HS-27A (cell line): ENCODE results near the gene ANKIB1.
"Not testable (repeated sequence)": the region's sequence is repeated elsewhere in the genome, so short reads cannot be mapped to it uniquely, and the experiment has no call there.

Experiments used
- DNase-seq: peaks from one replicate; pipeline ENCODE4 v3.0.0-alpha.2; 2012; ENCODE audit warnings: low read depth, missing footprints

Gene ANKIB1, protein sequence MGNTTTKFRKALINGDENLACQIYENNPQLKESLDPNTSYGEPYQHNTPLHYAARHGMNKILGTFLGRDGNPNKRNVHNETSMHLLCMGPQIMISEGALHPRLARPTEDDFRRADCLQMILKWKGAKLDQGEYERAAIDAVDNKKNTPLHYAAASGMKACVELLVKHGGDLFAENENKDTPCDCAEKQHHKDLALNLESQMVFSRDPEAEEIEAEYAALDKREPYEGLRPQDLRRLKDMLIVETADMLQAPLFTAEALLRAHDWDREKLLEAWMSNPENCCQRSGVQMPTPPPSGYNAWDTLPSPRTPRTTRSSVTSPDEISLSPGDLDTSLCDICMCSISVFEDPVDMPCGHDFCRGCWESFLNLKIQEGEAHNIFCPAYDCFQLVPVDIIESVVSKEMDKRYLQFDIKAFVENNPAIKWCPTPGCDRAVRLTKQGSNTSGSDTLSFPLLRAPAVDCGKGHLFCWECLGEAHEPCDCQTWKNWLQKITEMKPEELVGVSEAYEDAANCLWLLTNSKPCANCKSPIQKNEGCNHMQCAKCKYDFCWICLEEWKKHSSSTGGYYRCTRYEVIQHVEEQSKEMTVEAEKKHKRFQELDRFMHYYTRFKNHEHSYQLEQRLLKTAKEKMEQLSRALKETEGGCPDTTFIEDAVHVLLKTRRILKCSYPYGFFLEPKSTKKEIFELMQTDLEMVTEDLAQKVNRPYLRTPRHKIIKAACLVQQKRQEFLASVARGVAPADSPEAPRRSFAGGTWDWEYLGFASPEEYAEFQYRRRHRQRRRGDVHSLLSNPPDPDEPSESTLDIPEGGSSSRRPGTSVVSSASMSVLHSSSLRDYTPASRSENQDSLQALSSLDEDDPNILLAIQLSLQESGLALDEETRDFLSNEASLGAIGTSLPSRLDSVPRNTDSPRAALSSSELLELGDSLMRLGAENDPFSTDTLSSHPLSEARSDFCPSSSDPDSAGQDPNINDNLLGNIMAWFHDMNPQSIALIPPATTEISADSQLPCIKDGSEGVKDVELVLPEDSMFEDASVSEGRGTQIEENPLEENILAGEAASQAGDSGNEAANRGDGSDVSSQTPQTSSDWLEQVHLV

DNA sequence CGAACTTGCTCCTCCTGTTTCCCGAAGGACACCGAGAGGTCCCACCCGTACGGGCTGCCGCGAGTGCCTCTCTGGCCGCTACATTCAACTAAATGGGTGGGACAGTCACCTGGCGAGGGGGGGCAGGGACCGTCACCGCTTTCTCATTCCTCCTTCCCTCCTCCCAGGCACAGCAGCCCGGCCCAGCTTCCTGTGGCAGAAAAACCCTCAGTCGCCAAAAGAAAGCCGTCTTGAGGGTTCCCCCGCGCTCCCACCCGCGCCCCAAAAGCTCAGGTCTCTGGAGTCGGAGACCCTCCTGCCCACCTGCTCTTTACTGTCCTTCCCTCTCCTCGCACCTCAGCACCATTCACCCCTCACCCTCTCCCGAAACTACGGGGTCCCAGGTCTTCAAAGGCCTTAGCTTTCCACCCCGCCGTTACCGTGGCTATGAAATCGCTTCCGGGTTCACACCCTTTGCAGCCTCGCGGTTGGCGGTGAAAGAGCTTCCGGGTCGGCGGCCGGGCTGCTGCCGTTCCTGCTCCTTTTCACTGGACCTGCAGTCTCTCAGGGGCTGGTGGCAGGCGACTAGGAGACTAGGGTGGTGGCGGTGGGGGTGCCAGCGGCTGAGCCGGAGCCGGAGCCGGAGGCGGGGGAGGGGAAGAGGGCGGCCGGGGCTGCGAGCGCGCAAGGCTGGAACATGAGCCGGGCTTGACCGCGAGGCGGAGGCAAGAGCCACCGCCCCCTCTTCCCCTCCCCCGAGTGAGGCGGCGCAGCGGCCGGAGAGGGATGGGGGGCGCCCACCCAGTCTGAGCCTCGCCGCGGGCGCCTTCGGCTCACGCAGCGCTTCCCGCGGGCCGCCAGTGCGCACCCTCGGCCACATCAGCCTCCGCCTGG, at the start of gene ANKIB1, which contains the start of gene KRIT1:
ANKIB1 (plus strand) TSS at position 488 of the 873 bp plus-strand sequence. CDS start 49,005 bp downstream, outside the sequence.
KRIT1 (minus strand) TSS at position 428 of the 873 bp plus-strand sequence. CDS start 3,779 bp downstream, outside the sequence.
- peak; percentile 53 for DNase-seq

DNA sequence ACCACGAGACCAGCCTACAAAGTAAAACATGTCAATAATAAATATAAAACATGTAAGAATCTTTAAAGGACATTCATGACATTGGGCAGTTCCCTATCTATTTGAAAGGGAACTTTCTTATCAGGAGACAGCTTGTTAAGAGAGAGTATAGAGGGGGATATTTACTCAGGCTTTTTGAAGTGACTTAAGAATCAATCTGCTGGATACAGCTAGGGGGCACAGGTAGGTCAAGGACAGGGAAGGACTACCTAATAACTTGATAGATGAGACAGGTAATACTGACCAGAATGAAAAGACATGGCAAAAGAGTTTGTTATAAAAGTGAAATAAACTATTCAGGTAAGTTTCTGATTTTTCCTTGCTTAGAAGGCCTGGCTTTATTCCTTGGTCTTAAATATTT, 45.0 kb upstream of the ANKIB1 start:
- DNase-seq, result no peak

DNA sequence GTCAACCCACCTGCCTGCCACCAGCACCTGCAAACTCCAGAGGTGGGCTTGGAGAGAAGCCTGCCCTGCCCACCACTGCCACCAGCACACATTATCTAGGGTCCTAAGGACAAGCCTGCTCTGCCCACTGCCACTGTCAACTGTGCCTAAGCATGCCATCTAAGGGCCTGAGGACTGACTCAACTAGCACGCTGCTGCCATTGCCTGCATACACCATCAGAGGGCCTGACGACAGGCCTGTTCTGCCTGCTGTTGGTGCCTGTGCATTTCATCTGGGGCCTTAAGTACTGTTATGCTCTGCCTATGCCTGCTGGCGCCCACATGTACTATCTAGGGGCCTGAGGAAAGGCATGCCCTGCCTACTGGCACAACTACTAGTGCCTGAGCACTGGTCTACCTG, 39.8 kb upstream of the ANKIB1 start:
- no peak for DNase-seq

DNA sequence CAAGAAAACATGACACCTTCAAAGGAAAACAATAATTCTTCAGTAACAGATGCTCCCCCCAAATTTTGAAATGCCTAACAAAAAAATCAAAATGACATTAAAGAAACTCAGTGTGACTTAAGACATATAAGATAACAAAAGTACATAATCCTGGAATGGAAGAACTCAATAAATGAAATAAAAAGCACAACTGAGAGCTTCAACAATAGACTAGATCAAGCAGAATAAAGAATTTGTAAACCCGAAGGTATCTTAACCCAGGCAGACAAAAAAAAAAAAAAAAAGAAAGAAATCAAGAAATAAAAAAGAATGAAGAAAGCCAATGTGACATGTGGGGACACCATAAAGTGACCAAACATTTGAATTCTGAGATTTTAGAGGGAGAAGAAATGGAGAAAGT, 39.1 kb upstream of the ANKIB1 start:
- no peak for DNase-seq

DNA sequence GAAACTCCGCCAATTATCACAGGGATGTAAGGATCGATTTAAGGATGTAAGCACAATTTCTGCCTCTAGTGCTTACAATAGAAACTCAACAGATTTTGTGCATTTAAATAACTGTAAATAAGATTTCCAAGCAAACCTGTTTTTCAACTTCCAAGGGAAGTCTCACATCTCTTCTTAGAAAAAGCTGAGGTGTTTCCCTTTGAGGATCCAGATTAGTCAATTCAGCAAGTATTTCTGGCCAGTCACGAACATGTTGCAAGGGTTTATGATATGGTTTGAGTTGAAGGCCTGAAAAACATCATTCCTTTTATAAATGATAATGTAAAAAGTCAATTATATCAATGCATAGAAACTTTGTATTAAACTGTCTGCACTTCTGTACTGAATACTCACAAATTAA, 24.0 kb upstream of the ANKIB1 start:
- DNase-seq, result no peak

DNA sequence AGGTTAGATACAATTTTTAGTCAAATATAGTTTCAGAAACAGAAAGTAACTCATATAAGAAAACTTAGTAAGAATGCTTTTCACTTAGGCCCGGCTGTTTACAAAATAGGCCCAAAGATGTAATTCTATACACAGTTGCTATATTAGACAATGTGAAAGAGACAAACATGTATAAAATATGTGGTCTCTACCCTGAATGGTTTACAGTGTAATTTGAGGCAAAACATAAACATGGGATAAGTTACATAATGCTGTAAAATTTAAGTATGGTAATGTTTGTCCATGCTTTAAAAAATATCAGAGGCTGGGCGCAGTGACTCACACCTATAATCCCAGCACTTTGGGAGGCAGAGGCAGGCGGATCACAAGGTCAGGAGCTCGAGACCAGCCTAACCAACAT, 18.8 kb upstream of the ANKIB1 start:
- DNase-seq, result no peak

DNA sequence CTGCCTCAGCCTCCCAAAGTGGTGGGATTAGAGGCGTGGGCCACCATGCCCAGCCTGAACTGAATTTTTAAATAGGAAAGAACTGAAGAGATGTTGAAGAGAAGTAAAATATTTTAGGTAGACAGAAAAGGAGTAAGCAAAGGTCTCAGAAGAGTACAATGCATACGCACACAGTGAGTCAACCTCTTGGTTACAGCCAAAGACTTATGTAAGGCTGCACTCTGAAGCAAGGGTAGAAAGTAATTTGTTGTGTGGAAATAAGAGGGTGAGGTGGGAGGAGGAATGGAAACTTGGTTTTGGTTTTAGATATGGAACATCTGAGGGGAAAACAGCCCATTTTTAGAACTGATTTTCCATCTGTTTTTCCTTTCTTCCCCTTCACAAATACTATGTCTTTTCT, 17.7 kb upstream of the ANKIB1 start:
- no peak for DNase-seq

DNA sequence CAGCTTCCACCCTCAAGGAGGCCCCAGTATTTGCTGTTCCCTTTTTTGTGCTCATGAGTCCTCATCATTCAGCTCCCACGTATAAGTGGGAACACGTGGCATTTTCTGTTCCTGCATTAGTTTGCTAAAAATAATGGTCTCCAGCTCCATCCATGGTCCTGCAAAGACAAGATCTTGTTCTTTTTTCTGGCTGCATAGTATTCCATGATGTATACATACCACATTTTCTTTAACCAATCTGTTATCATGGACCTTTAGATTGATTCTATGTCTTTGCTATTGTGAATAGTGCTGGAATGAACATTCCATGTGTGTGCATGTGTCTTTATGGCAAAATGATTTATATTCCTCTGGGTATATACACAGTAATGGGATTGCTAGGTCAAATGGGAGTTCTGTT, 17.0 kb upstream of the ANKIB1 start:
- DNase-seq, result no peak

DNA sequence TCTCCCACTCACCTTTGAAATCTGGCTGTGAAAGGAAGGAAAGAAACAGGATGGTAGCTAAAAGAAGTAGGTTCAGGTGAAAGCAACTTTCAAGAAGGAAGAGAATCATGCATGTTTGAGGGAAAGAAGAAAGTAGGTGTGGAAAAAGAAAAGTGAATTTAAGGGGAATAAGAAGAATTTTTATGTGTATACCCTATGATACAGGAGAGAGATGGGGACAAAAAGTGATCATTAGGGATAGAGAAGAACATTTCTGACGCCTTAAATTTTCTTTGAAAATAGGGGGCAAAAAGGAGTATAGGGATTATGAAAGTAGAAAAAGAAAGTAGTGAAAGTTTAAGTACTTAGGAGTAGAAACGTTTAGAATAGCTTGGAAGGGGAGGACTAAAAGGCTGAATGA, 15.2 kb upstream of the ANKIB1 start:
- no peak for DNase-seq

DNA sequence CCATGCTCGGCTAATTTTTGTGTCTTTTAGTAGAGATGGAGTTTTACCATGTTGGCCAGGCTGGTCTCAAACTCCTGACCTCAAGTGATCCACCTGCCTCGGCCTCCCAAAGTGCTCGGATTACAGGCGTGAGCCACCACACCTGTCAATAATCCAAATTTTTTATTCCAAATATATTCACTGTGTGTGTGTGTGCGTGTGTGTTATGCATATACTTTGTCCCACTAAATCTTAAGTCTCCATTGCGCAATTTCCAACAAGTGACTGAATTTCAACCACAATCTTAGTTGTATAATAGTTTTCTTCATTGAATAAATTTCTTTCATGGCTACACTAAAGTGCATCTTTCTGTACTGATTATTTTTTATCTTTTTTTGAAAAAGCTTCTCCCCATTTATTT, 2.8 kb upstream of the ANKIB1 start:
- no peak for DNase-seq

DNA sequence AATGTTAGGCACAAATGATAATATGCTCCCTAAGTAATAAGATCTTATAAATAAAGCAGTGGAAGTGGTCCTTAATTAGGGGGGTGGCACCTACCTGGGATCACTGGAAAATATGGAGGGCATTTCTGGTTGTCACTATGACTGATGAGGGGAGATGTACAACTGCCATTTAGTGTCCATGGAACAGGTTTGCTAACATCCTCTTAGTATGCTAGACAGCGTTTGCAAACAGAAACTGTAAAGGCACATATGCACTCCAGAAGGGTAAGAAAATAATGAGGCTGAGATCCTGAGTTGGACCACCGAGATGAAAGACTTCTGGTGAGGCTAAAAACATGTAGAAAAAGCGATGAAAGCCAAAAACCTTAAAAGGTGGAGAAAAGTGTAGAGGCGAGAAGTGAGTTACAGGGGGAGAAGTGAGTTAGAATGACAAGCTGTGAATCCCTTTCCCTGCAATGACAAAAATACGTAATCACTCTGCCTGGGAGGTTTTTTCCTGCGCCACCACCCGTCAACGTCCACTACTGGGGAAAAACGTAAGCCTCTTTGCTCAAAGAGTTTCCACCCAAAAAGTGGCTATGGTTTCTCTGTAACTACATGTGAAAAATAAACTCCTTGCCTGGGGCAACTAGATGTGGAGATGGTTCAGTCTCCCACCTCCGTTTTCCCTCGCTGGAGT, 827 bp upstream of the ANKIB1 start:
- no peak for DNase-seq

DNA sequence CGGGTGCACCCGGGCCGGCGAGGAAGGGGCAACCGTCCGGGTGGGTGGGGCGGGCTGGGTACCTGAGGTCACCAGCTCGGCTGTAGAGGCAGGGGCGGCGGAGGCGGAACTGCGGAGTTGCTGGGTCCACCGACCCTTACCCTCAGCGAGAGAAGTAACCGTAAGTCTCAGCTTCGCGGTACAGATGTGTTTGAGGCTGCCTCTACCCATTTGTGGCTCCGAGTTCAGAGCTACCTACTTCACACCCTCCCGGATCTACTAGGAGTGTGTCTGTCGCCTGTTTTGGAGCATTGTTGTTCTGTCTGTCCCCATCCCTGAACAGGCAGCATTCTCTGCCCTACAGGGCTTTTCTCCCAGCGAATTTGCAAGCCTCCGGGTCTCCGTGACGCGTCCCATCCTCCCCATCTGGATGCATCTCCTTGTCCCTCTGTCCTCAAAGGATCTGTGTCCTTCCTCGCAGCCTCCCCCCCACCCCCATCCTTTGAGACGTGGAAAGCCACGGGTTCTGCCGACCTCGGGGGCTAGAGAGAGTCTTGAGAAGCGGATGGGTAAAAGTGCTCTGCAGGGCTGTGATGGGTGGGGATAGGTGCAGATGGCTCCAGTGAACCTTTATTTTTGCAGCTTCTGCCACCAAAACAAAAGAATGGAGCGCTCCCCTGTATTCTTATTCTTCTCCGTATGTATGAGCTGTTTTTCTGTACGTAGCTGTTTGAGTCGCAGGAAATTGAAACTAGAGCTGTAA, 757 bp downstream of the ANKIB1 start:
- DNase-seq, result no peak

DNA sequence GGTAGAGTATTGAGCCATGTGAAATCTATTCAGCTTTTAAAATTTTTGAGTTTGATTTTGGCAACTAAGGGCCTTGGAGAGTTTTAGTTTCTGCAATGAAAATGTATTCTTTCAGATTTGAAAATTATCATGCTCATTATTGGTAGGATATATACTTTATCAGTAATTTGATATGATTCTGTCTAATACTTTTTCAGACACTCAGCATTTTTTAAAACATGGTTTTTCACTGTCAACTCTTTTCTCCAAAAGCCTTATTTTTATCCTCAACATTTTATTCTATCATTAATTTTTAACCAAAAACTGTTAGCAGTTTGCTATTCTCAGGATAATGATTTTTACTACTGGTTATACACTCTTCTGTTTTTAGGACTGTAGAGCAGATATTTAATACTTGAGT, 4.8 kb downstream of the ANKIB1 start:
- DNase-seq, result no peak

DNA sequence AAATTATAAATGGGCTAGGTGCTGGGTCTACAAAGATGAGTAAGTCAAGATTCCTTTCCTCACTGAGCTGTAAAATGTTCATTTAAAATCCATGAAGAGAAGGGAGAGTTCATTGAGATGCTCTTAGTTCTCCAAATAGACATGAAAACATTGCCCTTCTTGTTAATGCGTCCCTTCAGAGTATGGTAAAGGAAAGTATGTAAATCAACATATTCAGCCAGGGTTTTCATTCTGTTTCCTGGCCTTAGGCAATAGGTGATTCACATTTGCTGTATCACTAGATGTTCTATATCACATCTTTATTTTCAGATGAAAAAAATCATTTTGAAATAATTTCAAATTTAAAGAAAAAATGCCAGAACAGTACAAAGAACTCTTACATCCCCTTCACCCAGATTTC, 5.4 kb downstream of the ANKIB1 start:
- DNase-seq, result no peak

DNA sequence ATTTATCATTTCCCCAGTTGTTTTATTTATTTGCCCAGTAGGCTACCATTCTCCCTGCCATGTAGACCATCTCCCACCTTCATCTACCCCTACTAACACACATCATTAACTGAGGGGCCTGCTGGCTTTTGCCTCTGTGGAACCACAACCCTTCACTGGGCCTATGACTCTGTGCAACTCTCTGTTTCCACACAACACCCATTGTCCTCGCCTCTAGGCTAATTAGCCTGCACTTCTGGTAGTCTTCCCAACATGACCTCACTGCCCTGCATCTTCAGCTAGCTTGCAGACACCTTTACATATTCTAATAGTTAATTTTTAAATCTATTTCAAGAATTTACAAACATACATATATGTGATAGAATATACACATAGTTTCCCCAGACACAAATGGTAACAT, 7.5 kb downstream of the ANKIB1 start:
- no peak for DNase-seq

DNA sequence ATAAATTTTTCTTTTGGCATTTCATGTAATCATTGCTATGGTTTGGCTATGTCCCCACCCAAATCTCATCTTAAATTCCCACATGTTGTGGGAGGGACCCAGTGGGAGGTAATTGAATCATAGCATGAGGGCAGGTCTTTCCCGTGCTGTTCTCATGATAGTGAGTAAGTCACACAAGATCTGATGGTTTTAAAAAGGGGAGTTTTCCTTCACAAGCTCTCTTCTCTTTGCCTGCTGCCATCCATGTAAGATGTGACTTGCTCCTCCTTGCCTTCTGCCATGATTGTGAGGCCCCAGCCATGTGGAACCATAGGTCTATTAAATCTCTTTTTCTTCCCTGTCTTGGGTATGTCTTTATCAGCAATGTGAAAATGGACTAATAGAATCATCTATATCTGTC, 9.0 kb downstream of the ANKIB1 start:
- DNase-seq, result not testable (repeated sequence)

DNA sequence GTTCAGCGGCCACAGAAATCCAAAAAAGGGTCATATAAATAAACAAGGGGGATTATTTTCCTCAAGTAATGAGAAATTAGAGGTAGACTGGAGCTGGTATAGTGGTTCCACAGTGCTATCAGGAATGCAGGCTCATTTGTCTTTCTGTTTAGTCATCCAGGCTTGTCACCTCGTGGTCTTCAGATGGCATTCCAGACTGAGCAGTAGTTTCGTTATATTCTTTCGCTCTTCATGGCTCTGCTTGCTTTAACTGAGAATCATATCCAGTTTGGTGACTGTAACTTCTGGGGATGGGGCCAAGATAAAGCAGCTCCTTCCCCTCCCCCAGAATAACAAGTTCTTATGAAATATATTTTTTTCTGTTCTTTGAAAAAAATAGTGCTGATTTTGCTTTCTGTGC, 9.5 kb downstream of the ANKIB1 start:
- peak; percentile 20 for DNase-seq

DNA sequence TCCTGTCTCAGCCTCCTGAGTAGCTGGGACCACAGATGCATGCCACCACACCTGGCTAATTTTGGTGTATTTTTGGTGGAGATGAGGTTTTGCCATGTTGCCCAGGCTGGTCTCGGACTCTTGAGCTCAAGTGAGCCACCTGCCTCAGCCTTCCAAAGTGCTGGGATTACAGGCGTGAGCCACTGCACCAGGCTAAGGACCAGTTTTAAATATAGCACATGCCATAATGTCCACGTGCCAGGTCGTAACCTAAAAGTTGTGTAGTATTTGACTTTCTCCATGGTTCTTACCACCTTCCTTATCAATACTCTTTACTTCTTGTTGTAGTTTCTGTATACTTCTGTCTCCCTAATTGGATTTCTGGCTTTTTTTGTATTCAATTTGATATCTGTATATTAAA, 13.3 kb downstream of the ANKIB1 start:
- no peak for DNase-seq

DNA sequence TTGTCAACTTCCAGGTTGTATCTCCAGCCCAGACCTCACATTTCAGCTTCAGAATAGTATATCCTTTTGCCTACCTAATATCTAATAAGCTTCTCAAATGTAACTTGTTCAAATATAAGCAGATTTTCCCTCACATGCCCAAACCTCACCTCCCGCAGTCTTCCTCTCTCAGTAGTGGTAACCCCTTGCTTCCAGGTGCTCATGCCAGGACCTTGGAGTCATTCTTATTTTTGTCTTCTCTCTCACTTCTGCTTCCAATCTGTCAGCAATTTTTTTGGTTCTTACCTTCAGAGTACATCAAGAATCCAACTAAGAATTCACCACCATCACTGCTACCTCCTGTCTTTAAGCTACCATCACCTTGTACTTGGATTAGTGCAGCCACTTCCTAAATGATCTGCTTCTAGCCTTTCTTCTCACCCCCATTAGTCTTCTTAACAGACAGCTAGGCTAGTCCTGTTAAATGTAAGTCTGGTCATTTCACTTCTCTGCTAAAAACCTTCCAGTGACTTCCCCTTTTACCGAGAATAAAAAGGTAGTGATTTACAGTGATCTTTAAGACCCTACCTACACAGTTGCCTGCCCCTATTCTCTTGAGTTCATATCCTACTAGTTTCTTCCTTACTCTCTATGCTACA, 14.0 kb downstream of the ANKIB1 start:
- DNase-seq, result no peak

DNA sequence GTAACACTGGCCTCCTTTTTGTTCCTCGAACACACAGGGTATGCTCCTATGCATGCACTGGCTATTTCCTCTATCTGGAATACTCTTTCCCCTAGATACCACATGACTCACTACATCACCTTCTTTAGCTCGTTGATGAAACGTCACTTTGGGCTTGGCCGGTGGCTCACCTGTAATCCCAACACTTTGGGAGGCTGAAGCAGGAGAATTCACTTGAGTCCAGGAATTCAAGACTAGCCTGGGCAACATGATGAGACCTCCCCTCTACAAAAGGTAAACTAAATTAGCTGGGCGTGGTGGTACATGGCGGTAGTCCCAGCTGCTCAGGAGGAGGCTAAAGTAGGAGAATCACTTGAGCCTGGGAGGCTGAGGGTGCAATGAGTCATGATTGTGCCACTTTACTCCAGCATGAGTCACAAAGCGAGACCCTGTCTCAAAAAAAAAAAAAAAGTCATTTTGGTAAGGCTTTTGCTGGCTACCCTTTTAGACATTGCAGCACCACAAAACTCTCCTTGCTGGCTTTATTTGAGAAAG, 14.5 kb downstream of the ANKIB1 start:
- DNase-seq, result no peak
